Fibroblast of the aortic adventitia (primary cell): ENCODE measurements around the gene SLC50A1. TPM values are rescaled to one million over a fixed set of nuclear protein-coding genes. Genes with fewer than 3 reads are reported as not detected.

Experiments
- DNase-seq: peaks from one replicate; pipeline ENCODE4 v3.0.0-alpha.2; 2010; ENCODE audit warnings: low read depth
- H3K4me3 ChIP-seq: 2 replicates; pipeline ENCODE4 v1.5.1; 2011; ENCODE audit warnings: low read depth, mild to moderate bottlenecking, control low read depth, low read length, moderate library complexity
- total RNA-seq: library from RNA; depleted of rRNA; stranded (reverse); fragments of >200 nt; gene quantifications from 2 replicates; pipeline ENCODE4 v1.2.3, GENCODE V29; 2012; ENCODE audit warnings: low replicate concordance
- TF ChIP-seq, protein P1 (sequence below): IDR thresholded peaks from 2 replicates; pipeline ENCODE4 v1.5.1; 2011; ENCODE audit warnings: mild to moderate bottlenecking, low read length, control low read depth, inconsistent platforms; ENCODE audit not compliant: insufficient read depth

The SLC50A1 gene
- total RNA-seq, 1 donor, result 39.3 TPM

DNA sequence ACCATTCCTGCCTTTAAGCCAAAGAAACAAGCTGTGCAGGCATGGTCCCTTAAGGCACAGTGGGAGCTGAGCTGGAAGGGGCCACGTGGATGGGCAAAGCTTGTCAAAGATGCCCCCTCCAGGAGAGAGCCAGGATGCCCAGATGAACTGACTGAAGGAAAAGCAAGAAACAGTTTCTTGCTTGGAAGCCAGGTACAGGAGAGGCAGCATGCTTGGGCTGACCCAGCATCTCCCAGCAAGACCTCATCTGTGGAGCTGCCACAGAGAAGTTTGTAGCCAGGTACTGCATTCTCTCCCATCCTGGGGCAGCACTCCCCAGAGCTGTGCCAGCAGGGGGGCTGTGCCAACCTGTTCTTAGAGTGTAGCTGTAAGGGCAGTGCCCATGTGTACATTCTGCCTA lies 1.3 kb upstream of the SLC50A1 start:
- H3K4me3 ChIP-seq, result peak overlapping the region; percentile 92
- no peak for DNase-seq
- TF ChIP-seq, protein P1, sequence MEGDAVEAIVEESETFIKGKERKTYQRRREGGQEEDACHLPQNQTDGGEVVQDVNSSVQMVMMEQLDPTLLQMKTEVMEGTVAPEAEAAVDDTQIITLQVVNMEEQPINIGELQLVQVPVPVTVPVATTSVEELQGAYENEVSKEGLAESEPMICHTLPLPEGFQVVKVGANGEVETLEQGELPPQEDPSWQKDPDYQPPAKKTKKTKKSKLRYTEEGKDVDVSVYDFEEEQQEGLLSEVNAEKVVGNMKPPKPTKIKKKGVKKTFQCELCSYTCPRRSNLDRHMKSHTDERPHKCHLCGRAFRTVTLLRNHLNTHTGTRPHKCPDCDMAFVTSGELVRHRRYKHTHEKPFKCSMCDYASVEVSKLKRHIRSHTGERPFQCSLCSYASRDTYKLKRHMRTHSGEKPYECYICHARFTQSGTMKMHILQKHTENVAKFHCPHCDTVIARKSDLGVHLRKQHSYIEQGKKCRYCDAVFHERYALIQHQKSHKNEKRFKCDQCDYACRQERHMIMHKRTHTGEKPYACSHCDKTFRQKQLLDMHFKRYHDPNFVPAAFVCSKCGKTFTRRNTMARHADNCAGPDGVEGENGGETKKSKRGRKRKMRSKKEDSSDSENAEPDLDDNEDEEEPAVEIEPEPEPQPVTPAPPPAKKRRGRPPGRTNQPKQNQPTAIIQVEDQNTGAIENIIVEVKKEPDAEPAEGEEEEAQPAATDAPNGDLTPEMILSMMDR, result no peak

DNA sequence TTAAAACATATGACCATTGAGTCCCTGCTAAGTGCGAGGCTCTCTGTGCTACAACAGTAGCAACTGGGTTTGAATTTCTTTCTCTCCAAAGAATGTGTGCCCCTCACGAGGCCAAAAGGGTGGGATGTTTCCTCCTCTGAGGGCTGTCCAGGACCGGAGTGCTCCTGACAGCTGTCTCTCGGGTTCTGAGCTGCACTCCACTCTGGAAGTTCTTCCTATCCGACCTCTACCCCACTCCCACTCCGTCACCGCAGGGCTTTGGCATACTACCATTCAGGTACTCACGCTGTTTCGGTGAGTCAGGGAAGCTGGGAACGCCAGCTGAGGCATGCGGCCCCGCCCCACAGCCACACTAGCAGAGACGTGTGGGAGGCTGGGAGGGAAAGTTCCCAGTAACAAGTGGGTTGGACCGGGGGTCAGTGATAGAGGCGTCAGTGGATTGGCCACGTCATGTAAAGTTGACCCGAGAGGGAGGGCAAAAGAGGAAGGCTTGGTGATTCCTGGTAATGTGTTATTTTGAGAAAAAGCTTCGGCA lies 705 bp upstream of the SLC50A1 start:
- DNase-seq, result peak; percentile 94
- H3K4me3 ChIP-seq, result peak overlapping the region; percentile 92
- TF ChIP-seq, protein P1, result no peak

- peak overlapping the region; percentile 62 for H3K4me3 ChIP-seq
- TF ChIP-seq, protein P1, result no peak
- no peak for DNase-seq
Measured at GRCh38 chr1:155136748-155137147, 1.1 kb downstream of the SLC50A1 start.

DNA sequence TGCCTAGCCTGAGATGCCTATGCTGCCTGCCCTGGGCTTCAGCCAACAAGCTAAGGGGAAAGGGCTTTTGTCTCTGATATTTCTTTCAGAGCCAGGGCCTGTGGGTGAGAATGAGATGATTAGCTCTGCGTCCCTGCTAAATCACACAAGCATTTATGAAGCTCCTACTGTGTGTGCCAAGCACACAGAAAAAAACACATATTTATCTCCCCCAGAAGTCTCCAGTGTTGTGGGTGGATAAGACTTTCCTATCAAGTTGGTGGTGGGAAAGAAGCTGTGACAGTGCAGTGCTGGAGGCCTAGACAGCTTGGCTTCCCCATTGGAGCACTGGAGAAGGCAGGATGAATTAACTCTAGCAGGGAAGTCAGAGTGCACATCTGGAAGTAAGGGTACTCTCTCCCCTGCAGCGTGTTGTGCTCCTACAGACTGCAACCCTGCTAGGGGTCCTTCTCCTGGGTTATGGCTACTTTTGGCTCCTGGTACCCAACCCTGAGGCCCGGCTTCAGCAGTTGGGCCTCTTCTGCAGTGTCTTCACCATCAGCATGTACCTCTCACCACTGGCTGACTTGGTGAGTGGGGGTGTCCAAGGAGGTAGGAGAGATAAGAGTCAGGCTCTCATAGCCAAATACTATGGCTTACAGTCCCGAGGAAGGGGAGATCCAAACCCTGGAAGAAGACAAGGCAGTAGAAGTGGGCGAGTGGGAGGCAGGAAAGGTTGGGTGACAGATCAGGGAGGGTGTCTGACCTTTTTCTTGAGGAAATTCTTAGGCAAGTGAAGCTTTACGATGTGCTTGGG lies 1.7 kb downstream of the SLC50A1 start:
- TF ChIP-seq, protein P1, result no peak
- no peak for DNase-seq
- peak overlapping the region; percentile 62 for H3K4me3 ChIP-seq

GRCh38 chr1:155139895-155140629 lies 4.4 kb downstream of the SLC50A1 start, which contains the start of gene DPM3:
DPM3 (minus strand) TSS chr1:155140531; CDS start chr1:155140240, 291 bp downstream.
- H3K4me3 ChIP-seq, result peak within 1 kb of the TSS; percentile 99
- DNase-seq, result peak; percentile 74
- TF ChIP-seq, protein P1, result no peak

GRCh38 chr1:155140630-155140953 lies 4.9 kb downstream of the SLC50A1 start:
- no peak for DNase-seq
- TF ChIP-seq, protein P1, result no peak
- peak overlapping the region; percentile 99 for H3K4me3 ChIP-seq
